Stimulated activated CD8-positive, alpha-beta memory T cell treated with anti-CD3 and anti-CD28 coated beads, Interleukin-2, amount 100 ng/mL, for 48 hours (primary cell): ENCODE data around the gene EPX.

ENCODE experiments used
- DNase-seq, 2 donors: peaks; one replicate each; pipeline ENCODE4 v3.0.0-alpha.2; 2020; ENCODE audit warnings: low read depth in 2 of 2

Gene EPX

DNA sequence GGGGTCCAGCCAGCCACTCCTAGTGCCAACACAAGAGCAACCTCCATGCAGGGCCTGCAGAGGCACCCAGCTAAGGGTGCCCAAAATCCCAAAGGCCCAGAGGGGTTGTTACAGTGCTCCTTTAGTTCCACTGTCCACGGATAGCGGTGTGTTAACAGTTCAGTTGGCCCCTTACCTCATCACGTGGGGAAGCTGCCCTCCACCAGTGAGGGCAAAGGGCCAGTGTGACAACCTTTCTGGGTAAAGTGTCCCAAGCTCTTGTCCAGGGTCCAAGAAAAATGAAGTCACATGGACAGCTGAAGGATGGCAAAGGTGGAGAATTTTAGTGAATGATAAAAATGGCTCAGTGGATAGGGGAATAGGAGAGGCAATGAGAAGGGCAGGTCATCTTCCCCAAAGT lies 35.2 kb downstream of the EPX start:
- no peak for DNase-seq

DNA sequence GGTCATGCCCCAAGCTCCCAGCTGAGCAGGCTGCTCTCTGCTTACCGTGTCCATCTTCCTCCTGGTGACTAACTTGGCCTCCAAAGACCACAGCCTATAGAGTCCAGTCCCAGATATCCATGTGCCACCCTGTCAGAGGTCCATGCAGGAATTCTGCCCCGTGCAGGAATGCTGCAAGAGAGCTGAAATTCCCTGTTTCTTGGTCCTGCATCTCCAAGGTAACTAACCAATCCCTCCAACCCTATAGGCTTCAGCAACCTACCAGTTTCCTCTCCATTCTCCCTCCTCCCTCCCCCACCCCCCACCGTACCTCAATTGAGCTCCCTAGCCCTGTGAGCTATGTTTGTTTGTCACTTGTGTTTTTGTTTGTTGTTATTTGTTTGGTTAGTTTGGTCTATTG lies 36.2 kb downstream of the EPX start:
- DNase-seq = no peak

DNA sequence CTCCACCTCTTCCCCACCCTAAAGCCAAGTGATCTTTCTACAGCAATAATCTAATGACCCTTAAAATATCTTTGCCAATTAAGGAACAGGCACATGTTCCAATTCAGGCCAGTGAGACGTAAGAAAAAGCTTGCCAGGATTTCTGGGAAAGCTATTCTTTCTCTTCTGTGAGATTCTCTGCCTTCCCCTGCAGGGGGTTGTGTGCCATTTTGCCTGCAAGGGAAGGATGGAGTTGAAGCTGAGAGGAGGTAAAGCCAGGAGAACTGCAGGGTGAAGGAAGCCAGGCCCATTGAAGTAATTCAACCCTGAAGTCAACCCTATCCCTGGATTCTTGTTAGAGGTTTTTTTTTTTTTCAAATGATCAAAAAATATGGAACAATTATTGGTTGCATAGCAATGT lies 36.9 kb downstream of the EPX start:
- DNase-seq = no peak

DNA sequence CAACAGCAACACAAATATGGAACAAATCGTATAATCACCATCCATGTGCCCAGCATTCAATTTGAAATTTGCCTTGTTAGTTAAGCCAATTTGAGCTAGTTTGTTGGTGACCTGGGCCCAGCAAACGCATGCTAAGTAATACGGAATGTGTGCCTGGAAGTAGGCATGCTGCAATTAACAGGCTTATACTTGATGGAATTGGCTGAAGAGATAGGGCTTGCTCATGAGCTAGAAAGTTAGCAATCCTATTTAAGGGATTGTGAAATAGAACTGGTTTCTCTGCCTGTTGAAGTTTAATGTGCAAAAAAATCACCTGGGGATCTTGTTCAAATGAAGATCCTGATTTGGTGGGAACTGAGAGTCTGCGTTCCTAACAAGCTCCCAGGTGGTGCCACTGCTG lies 37.4 kb downstream of the EPX start:
- no peak for DNase-seq

- no peak for DNase-seq
These were observed 39.1 kb downstream of the EPX start for GRCh38 chr17:58231641-58232040.

- peak in 1 of 2 donors; percentile 36 for DNase-seq
These were observed 40.2 kb downstream of the EPX start for GRCh38 chr17:58232707-58233156.

- no peak for DNase-seq
These were observed 41.0 kb downstream of the EPX start for GRCh38 chr17:58233543-58233942.

- no peak for DNase-seq
These were observed 42.0 kb downstream of the EPX start for GRCh38 chr17:58234512-58234911.

DNA sequence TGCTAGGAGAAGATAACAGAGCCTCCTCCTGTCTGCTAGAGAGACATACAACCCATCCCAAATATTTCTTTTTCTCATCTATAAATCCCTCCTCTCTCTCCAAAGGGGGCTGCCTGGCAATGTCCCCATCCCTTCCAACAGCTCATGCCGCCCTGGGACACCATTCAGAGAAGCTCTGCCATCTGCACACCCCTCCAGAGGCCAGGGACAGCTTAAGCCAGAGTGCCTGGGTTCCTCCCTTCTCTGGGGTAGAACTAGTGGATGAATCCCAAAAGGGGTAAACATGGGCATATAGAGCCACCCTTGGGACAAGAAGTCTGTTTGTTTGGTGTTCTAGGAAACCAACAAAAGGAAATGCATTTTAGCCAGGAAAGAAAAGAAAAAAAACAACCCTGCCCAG lies 43.3 kb downstream of the EPX start:
- DNase-seq = no peak

GRCh38 chr17:58236394-58236793 lies 43.9 kb downstream of the EPX start:
- no peak for DNase-seq

GRCh38 chr17:58238147-58238634 lies 45.7 kb downstream of the EPX start, which contains the start of gene LPO:
Gene LPO (plus strand): TSS chr17:58238584. CDS start chr17:58242980, 4,396 bp downstream.
- DNase-seq = no peak

GRCh38 chr17:58239987-58240386 lies 47.5 kb downstream of the EPX start:
- no peak for DNase-seq

DNA sequence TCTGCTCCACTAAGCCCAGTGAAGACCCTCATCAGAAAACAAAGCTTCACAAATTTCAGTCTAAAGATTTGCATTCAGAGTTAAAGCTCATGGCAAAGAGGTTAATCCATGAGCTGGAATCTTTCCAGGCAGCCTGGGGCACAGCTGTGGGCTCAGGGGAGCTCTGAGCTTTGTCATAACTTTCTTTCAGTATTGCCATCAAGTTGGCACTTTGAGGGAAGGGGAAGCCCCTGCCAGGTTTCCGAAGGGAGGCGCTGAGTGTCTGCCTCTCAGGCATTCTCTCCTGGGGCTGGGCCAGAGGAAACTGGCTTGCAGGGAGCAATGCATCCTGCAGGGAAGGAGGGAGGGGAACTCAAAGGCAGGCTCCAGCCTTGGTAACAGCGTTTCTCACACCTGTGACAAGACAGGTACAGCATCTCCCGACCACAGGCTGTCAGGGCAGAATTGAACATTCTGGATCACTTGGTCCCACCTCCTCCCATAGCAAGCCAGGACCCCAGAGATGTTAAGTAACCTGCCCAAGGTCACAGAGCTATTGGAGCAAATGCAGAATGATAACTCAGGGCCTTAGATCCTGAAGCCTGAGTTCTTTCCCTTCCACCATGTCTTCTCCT lies 49.8 kb downstream of the EPX start:
- DNase-seq = no peak

DNA sequence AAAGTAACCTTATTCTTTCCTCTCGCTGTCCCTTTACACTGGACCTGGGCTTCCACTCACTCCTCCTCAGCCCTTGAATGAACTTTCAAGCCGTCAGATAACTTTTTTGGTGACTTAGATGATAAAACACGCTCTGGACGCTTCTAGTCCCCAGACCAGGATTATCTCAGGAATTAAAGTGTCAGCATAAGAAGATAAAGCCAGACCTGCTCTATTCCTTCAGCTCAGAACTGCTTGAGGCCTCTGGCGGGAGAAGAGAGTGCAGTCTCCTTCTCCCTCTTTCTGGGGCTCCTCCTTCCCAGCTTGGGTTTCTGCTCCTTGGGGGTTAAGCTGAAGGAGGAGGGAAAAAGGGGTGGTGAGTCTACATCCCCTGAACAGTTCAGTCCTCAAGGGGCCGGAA lies 52.4 kb downstream of the EPX start:
- DNase-seq = no peak

- no peak for DNase-seq
These were observed 53.0 kb downstream of the EPX start for GRCh38 chr17:58245428-58246103.

- no peak for DNase-seq
These were observed 53.7 kb downstream of the EPX start for GRCh38 chr17:58246104-58246740.

DNA sequence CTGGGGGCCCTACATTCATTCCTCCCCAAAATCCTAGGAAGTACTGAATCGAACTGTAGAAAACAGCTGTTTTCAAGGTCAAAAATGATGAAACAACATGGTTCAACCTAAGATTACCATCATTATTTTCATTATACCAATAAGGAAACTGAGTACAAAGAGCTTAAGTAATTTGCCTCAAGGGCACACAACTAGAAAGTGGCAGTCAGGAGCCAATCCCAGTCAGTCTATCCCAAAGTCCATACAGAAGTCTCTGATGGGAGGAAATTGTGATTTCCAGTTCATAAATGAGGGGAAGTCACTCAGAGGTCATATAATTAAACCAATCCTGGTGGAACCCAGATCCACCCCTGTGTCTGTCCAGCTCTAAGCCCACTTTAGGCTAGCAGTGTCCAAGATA lies 54.3 kb downstream of the EPX start:
- no peak for DNase-seq

DNA sequence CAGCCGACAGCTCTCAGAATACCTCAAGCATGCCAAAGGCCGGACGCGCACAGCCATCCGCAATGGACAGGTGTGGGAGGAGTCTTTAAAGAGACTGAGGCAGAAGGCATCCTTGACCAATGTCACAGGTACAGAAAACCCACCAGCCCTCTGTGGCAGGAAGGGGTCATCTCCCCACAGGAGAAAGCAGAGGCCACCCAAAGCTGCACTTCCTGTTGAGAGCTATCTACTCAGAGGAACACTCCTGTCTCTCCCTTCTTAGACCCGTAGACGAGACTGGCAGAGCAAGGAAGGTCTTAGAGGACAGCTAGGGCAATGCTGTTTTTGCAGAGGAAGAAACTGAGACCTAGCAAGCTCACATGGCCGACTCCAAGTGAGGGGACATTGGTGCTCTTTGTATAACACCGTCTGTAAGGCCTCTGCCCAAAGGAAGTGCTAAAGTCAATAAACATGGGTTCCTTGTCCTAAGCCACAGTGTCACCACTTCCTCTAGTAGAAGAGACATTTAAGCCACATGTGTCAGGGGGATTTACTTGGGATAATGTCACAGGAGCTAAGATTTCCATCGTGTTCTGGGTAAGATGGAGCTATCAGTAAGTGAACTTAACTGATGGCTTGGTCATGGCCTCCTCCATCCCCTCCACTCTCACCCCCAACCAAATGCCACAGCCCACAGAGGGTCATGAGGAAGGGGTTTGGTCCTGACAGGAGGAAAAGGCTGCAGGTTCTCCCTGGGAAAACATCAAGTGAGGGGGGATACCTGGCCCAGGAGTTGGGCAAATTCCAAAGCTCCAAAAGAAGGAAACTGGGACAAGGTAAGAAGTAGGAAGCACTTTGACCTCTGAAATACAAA lies 55.2 kb downstream of the EPX start:
- no peak for DNase-seq

DNA sequence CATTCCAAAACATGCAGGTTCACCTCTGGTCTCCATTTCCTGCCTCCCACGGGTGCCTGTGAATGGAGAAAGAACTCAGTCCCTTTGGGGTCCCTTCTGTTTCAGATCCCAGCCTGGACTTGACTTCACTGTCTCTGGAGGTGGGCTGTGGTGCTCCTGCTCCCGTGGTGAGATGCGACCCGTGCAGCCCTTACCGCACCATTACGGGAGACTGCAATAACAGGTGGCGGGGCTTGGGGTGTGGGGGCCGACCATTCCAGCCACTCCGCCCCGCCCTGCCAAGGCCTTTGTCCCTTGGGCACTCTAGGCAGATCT lies 56.4 kb downstream of the EPX start:
- no peak for DNase-seq

- DNase-seq = peak; percentile 62
These were observed 57.0 kb downstream of the EPX start for GRCh38 chr17:58249270-58250133.

DNA sequence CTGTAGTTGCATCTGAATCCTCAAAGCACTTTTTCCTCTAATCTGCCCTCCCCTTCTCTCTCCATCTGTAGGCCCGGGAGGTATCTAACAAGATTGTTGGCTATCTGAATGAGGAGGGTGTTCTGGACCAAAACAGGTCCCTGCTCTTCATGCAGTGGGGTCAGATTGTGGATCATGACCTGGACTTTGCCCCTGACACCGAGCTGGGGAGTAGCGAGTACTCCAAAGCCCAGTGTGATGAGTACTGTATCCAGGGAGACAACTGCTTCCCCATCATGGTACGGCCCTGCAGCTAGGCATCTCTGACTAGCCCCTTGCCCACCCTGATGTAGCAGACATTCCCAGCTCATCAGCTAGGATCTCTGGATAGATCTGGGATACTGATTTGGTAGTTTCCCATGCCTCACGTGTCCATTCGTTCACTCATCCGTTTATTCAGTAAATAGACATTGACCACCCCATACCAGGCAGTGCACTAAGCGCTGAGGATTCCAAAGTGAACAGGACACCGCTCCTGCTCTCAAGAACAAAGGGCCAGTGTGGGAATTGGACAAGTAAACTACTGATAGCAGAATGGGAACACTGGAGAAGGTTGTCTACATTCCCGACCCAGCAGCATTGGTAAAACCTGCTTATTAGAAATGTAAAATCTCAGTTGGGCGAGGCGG lies 58.0 kb downstream of the EPX start:
- DNase-seq = no peak
